ENCODE results near the gene PRKRIP1. TPM values are rescaled to one million over a fixed set of nuclear protein-coding genes. Genes with fewer than 3 reads are reported as not detected.
A peak's percentile ranks its signal among the peaks of the same experiment; 100 is the strongest.

PRKRIP1 gene
- total and polyA plus RNA-seq, 8 donors: 17.1 to 44.9 (median 40.3) TPM

- Histone ChIP-seq H3K27ac (no peak overlapping the region), H3K36me3 (peaks cover 0 to 96% of the 10 kb centered on the region in 2 donors), H3K4me3 (no peak overlapping the region), H3K4me1 (peaks cover 0 to 10% of the 10 kb centered on the region in 2 donors), H3K9me3 (no peaks in the 10 kb centered on the region), H3K27me3 (no peaks in the 10 kb centered on the region)
- DNase-seq: no peak
- ATAC-seq: no peak
- intact Hi-C loops (cut with DNase I): no loop called here
- TF ChIP-seq, protein P1, sequence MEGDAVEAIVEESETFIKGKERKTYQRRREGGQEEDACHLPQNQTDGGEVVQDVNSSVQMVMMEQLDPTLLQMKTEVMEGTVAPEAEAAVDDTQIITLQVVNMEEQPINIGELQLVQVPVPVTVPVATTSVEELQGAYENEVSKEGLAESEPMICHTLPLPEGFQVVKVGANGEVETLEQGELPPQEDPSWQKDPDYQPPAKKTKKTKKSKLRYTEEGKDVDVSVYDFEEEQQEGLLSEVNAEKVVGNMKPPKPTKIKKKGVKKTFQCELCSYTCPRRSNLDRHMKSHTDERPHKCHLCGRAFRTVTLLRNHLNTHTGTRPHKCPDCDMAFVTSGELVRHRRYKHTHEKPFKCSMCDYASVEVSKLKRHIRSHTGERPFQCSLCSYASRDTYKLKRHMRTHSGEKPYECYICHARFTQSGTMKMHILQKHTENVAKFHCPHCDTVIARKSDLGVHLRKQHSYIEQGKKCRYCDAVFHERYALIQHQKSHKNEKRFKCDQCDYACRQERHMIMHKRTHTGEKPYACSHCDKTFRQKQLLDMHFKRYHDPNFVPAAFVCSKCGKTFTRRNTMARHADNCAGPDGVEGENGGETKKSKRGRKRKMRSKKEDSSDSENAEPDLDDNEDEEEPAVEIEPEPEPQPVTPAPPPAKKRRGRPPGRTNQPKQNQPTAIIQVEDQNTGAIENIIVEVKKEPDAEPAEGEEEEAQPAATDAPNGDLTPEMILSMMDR (IDR thresholded peaks at IDR 0.05): no peak
These were observed 13.2 kb downstream of the PRKRIP1 start for GRCh38 chr7:102409340-102409739.

DNA sequence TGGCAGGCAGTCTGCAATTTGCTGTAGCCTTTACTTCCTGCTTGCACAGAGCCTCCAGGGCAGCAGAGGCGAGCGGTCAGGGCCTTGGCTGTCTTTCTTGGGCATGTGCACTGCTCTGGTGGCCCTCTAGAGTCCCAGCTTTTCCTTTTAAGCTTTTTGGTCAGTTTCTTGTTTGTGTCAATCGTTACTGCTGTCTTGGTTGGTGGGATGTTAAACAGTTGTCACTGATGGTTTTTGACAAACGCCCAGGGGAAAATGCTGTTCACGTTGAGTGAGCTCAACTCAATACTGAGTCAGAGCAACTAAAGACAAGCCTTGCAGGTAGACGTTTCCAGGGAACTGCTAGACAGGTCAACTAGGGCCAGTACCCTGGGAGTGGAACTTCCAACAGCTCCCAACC lies 14.0 kb downstream of the PRKRIP1 start:
- TF ChIP-seq, protein P1 (IDR thresholded peaks at IDR 0.05): no peak
- Histone ChIP-seq H3K4me1 (peaks cover 0 to 14% of the 10 kb centered on the region in 2 donors), H3K4me3 (no peak overlapping the region), H3K36me3 (peaks cover 0 to 94% of the 10 kb centered on the region in 2 donors), H3K27me3 (no peaks in the 10 kb centered on the region), H3K27ac (no peak overlapping the region), H3K9me3 (no peaks in the 10 kb centered on the region)
- ATAC-seq (no peak), DNase-seq (no peak)
- intact Hi-C loops (cut with DNase I): no loop called here

DNA sequence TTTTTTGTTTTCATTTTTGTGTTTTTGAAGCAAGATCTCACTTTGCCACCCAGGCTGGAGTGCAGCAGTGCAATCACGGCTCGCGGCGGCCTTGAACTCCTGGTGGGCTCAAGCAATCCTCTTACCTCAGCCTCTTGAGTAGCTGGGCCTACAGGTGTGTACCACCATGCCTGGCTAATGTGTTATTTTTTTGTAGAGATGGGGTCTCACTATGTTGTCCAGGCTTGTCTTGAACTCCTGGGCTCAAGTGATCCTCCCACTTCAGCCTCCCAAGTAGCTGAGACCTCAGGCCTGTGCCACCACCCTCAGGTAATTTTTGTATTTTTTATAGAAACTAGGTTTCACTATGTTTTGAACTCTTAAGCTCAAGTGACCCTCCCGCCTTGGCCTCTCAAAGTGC lies 14.8 kb downstream of the PRKRIP1 start:
- TF ChIP-seq, protein P1 (IDR thresholded peaks at IDR 0.05): no peak
- DNase-seq (no peak), ATAC-seq (no peak)
- Histone ChIP-seq H3K9me3 (no peaks in the 10 kb centered on the region), H3K4me1 (peaks cover 0 to 22% of the 10 kb centered on the region in 2 donors), H3K36me3 (peaks cover 0 to 94% of the 10 kb centered on the region in 2 donors), H3K27ac (no peak overlapping the region), H3K27me3 (no peaks in the 10 kb centered on the region), H3K4me3 (no peak overlapping the region)
- intact Hi-C loops (cut with DNase I): no loop called here

DNA sequence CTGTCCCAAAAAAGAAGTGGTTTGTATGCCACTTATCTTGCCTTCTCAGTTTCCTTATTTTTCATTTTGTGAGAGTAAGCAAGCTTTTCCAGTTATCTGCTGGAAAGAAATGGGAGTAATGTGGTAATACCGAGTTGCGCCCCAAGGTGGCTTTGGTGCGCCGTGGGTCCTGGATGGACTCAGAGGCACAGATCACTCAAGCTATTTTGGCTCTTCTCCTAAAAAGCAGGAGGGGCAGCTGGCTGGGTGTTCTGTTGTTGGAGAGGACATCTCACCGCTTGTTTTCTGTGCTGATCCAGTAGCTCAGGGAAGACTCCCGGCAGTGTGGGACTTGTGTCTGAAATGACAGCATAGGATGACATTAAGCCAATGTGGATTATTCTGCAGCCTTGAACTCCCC lies 16.4 kb downstream of the PRKRIP1 start:
- Histone ChIP-seq H3K4me3 (no peak overlapping the region), H3K27ac (no peak overlapping the region), H3K27me3 (no peaks in the 10 kb centered on the region), H3K4me1 (peaks cover 0 to 27% of the 10 kb centered on the region in 2 donors), H3K9me3 (no peaks in the 10 kb centered on the region), H3K36me3 (peaks cover 0 to 82% of the 10 kb centered on the region in 2 donors)
- intact Hi-C loops (cut with DNase I): no loop called here
- ATAC-seq (peak; percentile 32), DNase-seq (peak in 1 of 4 donors; percentile 84)
- TF ChIP-seq, protein P1 (IDR thresholded peaks at IDR 0.05): peak; percentile 13 to 45

- H3K27ac ChIP-seq: no peak overlapping the region
- TF ChIP-seq, protein P1 (IDR thresholded peaks at IDR 0.05): no peak
- DNase-seq (no peak), ATAC-seq (no peak)
- H3K27me3 ChIP-seq: no peaks in the 10 kb centered on the region
- H3K36me3 ChIP-seq: peaks cover 0 to 76% of the 10 kb centered on the region in 2 donors
- intact Hi-C loops (cut with DNase I): no loop called here
- H3K9me3 ChIP-seq: no peaks in the 10 kb centered on the region
- H3K4me1 ChIP-seq: peaks cover 0 to 27% of the 10 kb centered on the region in 2 donors
- no peak overlapping the region for H3K4me3 ChIP-seq
These were observed 16.9 kb downstream of the PRKRIP1 start for GRCh38 chr7:102413091-102413490.

Data from left lung (tissue), 10 donors.